Activated CD4-positive, alpha-beta memory T cell treated with anti-CD3 and anti-CD28 coated beads for 36 hours (primary cell): ENCODE data around the gene ALPP. TPM values are rescaled to one million over a fixed set of nuclear protein-coding genes. Genes with fewer than 3 reads are reported as not detected.
A peak's percentile ranks its signal among the peaks of the same experiment; 100 is the strongest.
"Not testable (repeated sequence)": the region's sequence is repeated elsewhere in the genome, so short reads cannot be mapped to it uniquely, and the experiment has no call there.

Source experiments
- CTCF ChIA-PET: fragments of 350-600 bp; sonication (Branson Sonifier 250); formaldehyde crosslinking; loops from one replicate; lab custom pipeline; 2021; ENCODE audit warnings: antibody characterized with exemption, inconsistent platforms; lab: Charles Lee
- POLR2A ChIA-PET: fragments of 350-600 bp; sonication (Branson Sonifier 250); formaldehyde crosslinking; loops from one replicate; lab custom pipeline; 2021; ENCODE audit warnings: antibody characterized with exemption; lab: Charles Lee
- DNase-seq: peaks from one replicate; pipeline ENCODE4 v3.0.0-alpha.2; 2020
- H3K27ac Mint-ChIP-seq: one replicate; pipeline ENCODE4 v1.8.0; 2021; ENCODE audit warnings: mixed read lengths
- H3K27me3 Mint-ChIP-seq: one replicate; pipeline ENCODE4 v1.8.0; 2021; ENCODE audit warnings: mixed read lengths
- H3K36me3 Mint-ChIP-seq: one replicate; pipeline ENCODE4 v1.8.0; 2021; ENCODE audit warnings: mixed read lengths
- H3K4me1 Mint-ChIP-seq: one replicate; pipeline ENCODE4 v1.8.0; 2021; ENCODE audit warnings: low read depth, mixed read lengths
- H3K4me3 Mint-ChIP-seq: one replicate; pipeline ENCODE4 v1.8.0; 2021; ENCODE audit warnings: mild to moderate bottlenecking, mixed read lengths
- H3K9me3 Mint-ChIP-seq: one replicate; pipeline ENCODE4 v1.8.0; 2021; ENCODE audit warnings: mixed read lengths
- intact Hi-C: fragments of 100-400 bp; cut with micrococcal nuclease; formaldehyde crosslinking; loops from one replicate; pipeline ENCODE4 v1.15.1; 2023
- total RNA-seq, 2 experiments: library from RNA; stranded (reverse); gene quantifications; one replicate each; pipeline ENCODE4 v1.2.3, GENCODE V29; 2021

ALPP gene
- total RNA-seq, 2 experiments from 2014 or later = not detected

DNA sequence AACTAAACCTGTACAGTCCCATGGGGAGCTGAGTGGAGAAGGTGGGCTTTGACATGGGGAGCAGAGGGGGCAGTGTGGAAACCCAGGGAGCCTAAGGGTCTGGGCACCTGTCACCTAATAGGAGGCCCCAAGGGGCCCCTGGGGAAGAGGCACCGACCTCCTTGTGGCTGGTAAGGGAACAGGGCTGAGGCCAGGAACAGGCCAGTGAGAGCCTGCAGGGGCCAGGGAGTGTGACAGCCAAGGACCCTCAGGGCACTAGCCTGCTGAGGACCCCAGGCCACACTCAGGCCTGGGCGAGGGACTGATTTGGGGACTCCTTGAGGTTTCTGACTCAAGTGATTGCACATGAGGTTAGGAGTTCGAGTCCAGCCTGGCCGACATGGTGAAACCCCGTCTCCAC, 24.5 kb upstream of the ALPP start:
- CTCF ChIA-PET = interaction anchor here (1.0 kb wide), 1 partner anchor 454 kb away, joined by 5 read pairs; no protein-coding TSS in a partner anchor
- no peak overlapping the region for H3K4me3 Mint-ChIP-seq
- POLR2A ChIA-PET = no interaction called here

DNA sequence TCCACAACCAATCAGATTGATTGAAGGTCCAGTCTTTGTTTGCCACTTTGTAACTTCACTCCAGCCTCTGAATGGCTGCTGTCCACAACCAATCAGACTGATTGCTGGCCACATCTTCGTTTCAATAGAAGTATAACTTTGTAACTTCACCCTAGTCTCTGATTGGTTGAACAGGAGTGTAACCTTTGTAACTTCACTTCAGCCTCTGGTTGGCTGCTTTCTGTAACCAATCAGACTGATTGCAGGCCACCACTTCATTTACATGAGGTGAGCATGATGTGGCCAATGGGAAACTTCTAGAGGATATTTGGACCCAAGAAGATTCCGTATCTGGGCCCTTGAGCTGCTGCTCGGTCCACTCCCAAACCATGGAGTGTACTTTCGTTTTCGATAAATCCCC, 16.9 kb upstream of the ALPP start:
- Mint-ChIP-seq H3K4me1 (peaks cover 11% of the 10 kb centered on the region), H3K36me3 (no peaks in the 10 kb centered on the region), H3K27ac (no peak overlapping the region), H3K9me3 (no peaks in the 10 kb centered on the region), H3K27me3 (peaks cover 2% of the 10 kb centered on the region), H3K4me3 (no peak overlapping the region)
- POLR2A ChIA-PET = no interaction called here
- DNase-seq = no peak
- CTCF ChIA-PET = no interaction called here
- intact Hi-C loops = no loop called here

More for the DNA sequence above, 24.5 kb upstream of the ALPP start:
- no peaks in the 10 kb centered on the region for H3K36me3 Mint-ChIP-seq
- intact Hi-C loops = no loop called here
- H3K4me1 Mint-ChIP-seq = peaks cover 7% of the 10 kb centered on the region
- H3K9me3 Mint-ChIP-seq = no peaks in the 10 kb centered on the region
- H3K27ac Mint-ChIP-seq = no peak overlapping the region
- no peak for DNase-seq
- peaks cover 28% of the 10 kb centered on the region for H3K27me3 Mint-ChIP-seq

DNA sequence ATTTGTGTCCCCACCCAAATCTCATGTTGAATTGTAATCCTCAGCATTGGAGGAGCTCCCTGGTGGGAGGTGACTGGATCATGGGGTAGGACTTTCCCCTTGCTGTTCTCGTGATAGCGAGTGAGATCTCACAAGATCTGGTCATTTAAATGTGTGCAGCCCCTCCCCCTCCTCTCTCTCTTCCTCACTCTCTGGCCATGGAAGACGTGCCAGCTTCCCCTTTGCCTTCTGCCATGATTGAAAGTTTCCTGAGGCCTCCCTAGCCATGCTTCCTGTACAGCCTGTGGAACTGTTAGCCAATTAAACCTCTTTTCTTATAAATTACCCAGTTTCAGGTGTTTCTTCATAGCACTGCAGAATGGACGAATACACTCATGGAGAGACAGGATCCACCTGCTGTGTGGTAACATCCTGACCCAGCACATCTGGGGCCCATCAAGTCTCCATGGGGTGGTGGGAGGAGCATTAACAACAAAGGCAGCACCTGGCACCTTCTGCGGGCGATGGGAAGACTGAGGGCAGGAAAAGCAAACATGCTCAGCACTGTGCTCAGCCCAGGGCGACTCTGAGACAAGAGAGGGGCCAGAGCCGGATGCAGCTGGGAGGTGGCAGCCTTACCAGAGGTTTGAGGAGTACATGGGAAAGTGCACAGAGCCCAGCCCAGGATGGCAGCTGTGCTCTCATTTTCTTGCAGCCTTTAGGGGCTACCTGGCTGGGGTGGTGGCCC, 16.2 kb upstream of the ALPP start:
- no peaks in the 10 kb centered on the region for H3K27me3 Mint-ChIP-seq
- intact Hi-C loops = no loop called here
- H3K4me1 Mint-ChIP-seq = peaks cover 11% of the 10 kb centered on the region
- ChIA-PET CTCF (interaction anchor here (0.9 to 1.1 kb wide), 2 partner anchors 38 to 77 kb away, joined by 4 read pairs; no protein-coding TSS in a partner anchor), POLR2A (no interaction called here)
- H3K27ac Mint-ChIP-seq = no peak overlapping the region
- no peaks in the 10 kb centered on the region for H3K36me3 Mint-ChIP-seq
- no peak for DNase-seq
- H3K9me3 Mint-ChIP-seq = no peaks in the 10 kb centered on the region
- H3K4me3 Mint-ChIP-seq = no peak overlapping the region

DNA sequence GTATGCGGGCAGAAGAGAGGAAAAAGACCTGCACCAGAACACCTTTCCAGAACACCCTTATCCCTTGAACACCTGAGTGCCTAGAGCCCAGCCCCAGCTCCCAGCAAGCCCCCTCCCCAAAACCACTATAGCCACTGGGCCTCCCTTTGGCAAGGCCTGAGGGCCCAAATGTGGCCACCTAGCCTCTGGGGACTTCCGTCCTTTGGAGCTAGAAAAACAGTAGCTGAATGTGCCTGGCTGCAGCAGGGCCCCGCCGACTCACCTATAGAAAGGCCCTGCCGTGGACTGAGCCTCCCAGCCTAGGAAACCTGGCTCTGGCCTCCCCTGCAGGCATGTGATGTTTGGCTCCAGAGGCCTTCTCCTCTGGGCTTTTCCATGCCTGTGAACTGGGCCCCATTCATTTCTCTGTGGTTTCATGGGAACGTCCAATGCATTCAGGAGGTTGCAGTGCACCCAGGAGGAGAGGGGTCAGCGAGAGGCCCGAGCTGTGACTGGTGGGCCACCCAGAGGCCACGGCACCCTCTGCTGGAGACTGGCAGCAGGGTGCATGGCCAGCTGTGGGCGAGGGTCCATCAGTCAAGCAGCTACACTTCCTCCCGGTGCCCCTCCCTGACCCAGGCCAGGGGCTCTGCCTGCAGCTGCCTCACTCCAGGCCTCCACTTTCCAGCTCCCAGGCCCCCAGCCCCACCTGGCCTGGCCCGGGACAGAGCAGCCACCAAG, 15.3 kb upstream of the ALPP start:
- peaks cover 11% of the 10 kb centered on the region for H3K4me1 Mint-ChIP-seq
- H3K36me3 Mint-ChIP-seq, H3K27me3 Mint-ChIP-seq, DNase-seq, intact Hi-C loops, H3K9me3 Mint-ChIP-seq, POLR2A ChIA-PET: not testable (repeated sequence)
- peak overlapping the region; percentile 45 for H3K27ac Mint-ChIP-seq
- peak overlapping the region; percentile 74 for H3K4me3 Mint-ChIP-seq
- CTCF ChIA-PET = interaction anchor here (0.6 to 1.1 kb wide), 4 partner anchors 23 to 463 kb away, joined by 3 to 4 read pairs (median 4); no protein-coding TSS in a partner anchor

DNA sequence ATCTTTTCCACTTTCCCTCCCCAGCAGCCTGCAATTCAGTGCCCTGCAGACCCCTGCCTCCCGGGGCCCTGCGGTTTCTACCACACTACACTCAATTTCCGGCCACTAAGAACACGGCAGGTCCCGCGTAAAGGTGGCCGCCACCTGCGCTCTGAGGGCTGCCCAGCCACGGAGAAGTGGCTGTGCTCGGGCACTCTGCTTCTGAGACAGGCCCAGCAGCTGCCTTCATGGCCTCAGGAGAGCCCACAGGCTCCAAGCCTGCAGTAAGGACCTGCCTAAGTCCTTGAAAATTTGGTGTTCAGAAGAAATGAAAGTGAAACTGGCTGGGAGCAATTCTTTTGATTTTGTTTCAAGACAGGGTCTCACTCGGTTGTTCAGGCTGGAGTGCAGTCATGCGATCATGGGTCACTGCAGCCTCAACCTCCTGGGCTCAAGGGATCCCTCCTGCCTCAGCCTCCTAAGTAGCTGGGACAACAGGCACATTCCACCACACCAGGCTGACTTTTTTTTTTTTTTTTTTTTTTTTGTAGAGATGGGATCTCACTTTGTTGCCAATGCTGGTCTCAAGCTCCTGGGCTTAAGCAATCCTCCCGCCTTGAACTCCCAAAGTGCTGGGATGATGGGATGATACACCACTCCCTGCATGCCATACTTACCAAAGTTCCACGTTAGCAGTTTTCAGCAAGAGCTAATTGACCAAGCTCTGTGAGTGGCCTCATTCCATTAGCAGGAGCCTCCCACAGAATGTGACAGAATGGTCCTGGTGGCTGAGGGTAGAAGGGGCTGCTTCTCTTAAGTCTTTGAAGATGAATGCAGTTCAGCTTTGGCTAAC, 14.6 kb upstream of the ALPP start:
- H3K36me3 Mint-ChIP-seq = no peaks in the 10 kb centered on the region
- intact Hi-C loops = no loop called here
- H3K4me1 Mint-ChIP-seq = peaks cover 11% of the 10 kb centered on the region
- H3K4me3 Mint-ChIP-seq = peak overlapping the region; percentile 74
- POLR2A ChIA-PET = no interaction called here
- no peaks in the 10 kb centered on the region for H3K9me3 Mint-ChIP-seq
- CTCF ChIA-PET = interaction anchor here (1.0 kb wide), 1 partner anchor 464 kb away, joined by 3 read pairs; no protein-coding TSS in a partner anchor
- DNase-seq = peak; percentile 46
- peak overlapping the region; percentile 45 for H3K27ac Mint-ChIP-seq
- H3K27me3 Mint-ChIP-seq = no peaks in the 10 kb centered on the region

DNA sequence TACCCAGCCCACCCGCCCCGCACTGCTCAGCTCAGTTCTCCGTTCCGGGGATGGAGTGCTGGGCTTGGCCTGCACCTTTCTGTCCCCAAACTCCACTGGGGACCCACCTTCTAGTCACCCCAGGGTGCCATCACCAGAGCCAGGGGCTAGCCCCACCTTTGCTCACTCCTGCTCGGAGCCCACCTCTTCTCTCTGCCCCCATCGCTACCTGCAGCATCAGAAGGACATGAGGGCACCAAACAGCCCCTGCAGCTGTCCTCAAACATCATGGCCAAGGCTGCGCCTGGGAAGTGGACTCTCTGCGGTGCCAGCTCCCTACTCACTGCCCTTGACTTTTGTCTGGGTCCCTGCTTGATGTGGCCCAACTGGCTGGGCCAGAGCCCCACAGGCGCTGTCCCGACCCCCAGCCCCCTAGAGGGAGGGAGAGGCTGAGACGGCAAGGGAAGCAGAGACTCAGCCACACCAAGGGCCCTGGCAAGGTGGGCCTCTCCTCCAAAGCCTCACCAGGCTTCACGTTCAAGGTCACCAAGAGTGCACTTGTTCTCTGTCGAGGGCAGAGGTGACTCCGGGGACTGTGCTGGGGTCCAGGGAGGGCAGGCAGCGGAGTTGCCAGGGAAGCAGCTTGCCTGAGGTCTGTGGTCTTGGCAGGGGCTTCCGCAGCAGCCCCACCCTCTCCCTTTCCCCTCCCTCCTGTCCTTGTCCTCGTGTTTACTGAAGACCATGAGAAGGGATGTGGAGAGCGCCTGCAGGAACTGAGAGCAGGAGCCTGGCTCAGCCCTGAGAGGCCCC, 13.6 kb upstream of the ALPP start:
- H3K27ac Mint-ChIP-seq, intact Hi-C loops, POLR2A ChIA-PET, H3K9me3 Mint-ChIP-seq, H3K36me3 Mint-ChIP-seq, H3K4me3 Mint-ChIP-seq, H3K27me3 Mint-ChIP-seq: not testable (repeated sequence)
- DNase-seq = peak; percentile 6
- CTCF ChIA-PET = interaction anchor here (1.2 kb wide), 1 partner anchor 42 kb away, joined by 3 read pairs; no protein-coding TSS in a partner anchor
- peaks cover 11% of the 10 kb centered on the region for H3K4me1 Mint-ChIP-seq

DNA sequence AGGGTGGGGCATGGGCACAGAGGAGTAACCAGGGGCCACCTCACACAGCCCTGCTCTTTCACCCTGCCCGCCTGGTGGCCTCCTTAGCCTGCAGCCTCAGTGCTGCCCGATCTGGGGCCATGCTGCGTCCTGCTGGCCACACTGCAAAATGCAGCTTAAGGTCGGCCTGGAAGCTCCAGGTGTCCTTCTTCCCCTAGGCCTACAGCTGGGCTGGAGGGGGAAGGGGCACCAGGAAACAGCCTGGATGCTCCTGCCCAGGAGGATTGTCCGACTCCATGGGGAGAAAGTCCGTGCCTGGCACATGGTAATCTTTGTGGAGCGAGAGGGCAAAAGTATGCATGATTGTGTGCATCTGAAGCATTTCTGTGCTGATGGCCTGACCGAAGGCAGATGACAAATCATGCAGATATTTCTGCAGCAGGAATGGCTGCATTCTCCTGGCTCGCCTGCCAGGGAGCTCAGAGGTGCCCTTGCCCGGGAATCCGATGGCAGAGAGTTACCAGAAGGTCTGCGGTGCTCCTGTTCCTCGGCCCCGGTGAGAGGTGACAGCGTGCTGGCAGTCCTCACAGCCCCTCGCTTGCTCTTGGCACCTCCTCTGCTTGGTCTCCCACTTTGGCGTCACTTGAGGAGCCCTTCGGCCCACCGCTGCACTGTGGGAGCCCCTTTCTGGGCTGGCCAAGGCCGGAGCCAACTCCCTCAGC, 12.8 kb upstream of the ALPP start:
- Mint-ChIP-seq H3K4me3 (no peak overlapping the region), H3K27ac (no peak overlapping the region), H3K27me3 (no peaks in the 10 kb centered on the region), H3K36me3 (no peaks in the 10 kb centered on the region), H3K4me1 (peaks cover 11% of the 10 kb centered on the region), H3K9me3 (no peaks in the 10 kb centered on the region)
- ChIA-PET CTCF (interaction anchor here (0.7 to 1.2 kb wide), 3 partner anchors 25 to 158 kb away, joined by 3 to 4 read pairs (median 3); no protein-coding TSS in a partner anchor), POLR2A (no interaction called here)
- intact Hi-C loops = no loop called here
- peak; percentile 31 for DNase-seq

DNA sequence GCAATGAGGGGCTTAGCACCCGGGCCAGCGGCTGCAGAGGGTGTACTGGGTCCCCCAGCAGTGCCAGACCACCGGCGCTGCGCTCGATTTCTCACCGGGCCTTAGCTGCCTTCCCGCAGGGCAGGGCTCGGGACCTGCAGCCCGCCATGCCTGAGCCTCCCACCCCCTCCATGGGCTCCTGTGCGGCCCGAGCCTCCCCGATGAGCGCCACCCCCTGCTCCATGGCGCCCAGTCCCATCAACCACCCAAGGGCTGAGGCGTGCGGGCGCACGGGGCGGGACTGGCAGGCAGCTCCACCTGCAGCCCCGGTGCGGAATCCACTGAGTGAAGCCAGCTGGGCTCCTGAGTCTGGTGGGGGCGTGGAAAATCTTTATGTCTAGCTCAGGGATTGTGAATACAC, 12.1 kb upstream of the ALPP start:
- H3K27ac Mint-ChIP-seq, intact Hi-C loops, H3K4me3 Mint-ChIP-seq, H3K27me3 Mint-ChIP-seq, POLR2A ChIA-PET, H3K9me3 Mint-ChIP-seq, H3K36me3 Mint-ChIP-seq: not testable (repeated sequence)
- peak; percentile 7 for DNase-seq
- H3K4me1 Mint-ChIP-seq = peaks cover 11% of the 10 kb centered on the region
- CTCF ChIA-PET = interaction anchor here (1.1 to 1.4 kb wide), 2 partner anchors 25 to 73 kb away, joined by 3 read pairs; no protein-coding TSS in a partner anchor

DNA sequence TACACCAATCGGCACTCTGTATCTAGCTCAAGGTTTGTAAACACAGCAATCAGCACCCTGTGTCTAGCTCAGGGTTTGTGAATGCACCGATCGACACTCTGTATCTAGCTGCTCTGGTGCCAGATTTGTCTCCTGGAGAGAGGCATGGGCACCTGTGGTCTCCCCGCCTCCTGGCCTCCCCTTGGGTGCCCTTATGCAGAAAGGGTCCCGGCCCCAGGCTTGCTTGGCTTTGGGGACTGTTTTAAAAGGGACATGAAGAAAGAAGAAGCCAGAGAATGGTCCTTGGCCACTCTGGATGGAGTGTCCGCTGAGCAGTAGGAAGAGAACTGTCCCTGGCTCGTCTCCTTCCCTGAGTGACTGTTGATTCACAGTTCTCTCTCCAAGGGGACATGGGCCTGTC, 11.5 kb upstream of the ALPP start:
- no peaks in the 10 kb centered on the region for H3K9me3 Mint-ChIP-seq
- no peak overlapping the region for H3K27ac Mint-ChIP-seq
- no peak for DNase-seq
- H3K4me1 Mint-ChIP-seq = peaks cover 11% of the 10 kb centered on the region
- no peaks in the 10 kb centered on the region for H3K36me3 Mint-ChIP-seq
- intact Hi-C loops = no loop called here
- ChIA-PET POLR2A (no interaction called here), CTCF (interaction anchor here (1.2 to 1.4 kb wide), 2 partner anchors 70 to 72 kb away, joined by 3 read pairs; no protein-coding TSS in a partner anchor)
- no peaks in the 10 kb centered on the region for H3K27me3 Mint-ChIP-seq
- H3K4me3 Mint-ChIP-seq = no peak overlapping the region

DNA sequence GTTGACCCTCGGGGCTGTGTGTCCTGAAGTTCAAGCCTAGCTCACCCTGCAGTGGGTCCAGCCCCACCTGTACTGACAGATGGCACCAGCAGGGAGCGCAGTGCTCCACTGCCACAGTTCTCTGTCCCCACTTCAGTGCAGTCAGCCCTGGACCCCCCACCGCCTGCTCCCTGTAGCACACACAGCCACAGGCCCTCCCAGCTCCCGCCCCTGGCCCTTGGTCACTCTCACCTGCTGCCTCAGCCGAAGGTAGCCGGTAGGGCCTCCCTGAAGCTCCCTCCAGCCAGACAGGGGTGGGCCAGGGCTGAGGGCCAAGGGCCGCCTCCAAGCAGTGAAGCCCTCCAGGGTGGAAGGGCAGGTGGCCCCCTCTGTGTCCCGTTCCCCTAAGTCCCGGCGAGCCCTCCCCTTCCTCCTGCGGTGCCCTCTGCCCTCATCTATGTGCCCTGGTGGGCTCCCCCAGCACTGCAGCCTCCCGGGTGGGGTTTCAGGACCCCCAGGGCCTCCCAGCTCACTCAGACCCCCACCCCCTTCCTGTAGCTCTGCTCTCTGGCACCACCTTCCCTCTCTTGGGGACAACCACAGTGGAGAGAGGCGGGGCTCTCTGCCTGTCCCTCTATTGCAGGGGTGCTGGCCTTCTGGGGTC, 10.8 kb upstream of the ALPP start:
- H3K36me3 Mint-ChIP-seq = no peaks in the 10 kb centered on the region
- peaks cover 11% of the 10 kb centered on the region for H3K4me1 Mint-ChIP-seq
- no peaks in the 10 kb centered on the region for H3K27me3 Mint-ChIP-seq
- no peaks in the 10 kb centered on the region for H3K9me3 Mint-ChIP-seq
- H3K4me3 Mint-ChIP-seq = no peak overlapping the region
- no peak for DNase-seq
- CTCF ChIA-PET = interaction anchor here (1.2 to 1.4 kb wide), 2 partner anchors 70 to 71 kb away, joined by 3 read pairs; no protein-coding TSS in a partner anchor
- no peak overlapping the region for H3K27ac Mint-ChIP-seq
- intact Hi-C loops = no loop called here
- POLR2A ChIA-PET = no interaction called here
